ENCODE measurements around the gene TLE5.

The TLE5 gene, protein sequence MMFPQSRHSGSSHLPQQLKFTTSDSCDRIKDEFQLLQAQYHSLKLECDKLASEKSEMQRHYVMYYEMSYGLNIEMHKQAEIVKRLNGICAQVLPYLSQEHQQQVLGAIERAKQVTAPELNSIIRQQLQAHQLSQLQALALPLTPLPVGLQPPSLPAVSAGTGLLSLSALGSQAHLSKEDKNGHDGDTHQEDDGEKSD

GRCh38 chr19:3062165-3063105, at the start of gene TLE5:
Gene TLE5, minus strand, starts transcription at chr19:3062495. Its CDS starts 295 bp downstream, at chr19:3062200.
- DNase-seq, result peak; percentile 49

- DNase-seq, result no peak
Measured at GRCh38 chr19:3111586-3112247, 49.4 kb upstream of the TLE5 start.

DNA sequence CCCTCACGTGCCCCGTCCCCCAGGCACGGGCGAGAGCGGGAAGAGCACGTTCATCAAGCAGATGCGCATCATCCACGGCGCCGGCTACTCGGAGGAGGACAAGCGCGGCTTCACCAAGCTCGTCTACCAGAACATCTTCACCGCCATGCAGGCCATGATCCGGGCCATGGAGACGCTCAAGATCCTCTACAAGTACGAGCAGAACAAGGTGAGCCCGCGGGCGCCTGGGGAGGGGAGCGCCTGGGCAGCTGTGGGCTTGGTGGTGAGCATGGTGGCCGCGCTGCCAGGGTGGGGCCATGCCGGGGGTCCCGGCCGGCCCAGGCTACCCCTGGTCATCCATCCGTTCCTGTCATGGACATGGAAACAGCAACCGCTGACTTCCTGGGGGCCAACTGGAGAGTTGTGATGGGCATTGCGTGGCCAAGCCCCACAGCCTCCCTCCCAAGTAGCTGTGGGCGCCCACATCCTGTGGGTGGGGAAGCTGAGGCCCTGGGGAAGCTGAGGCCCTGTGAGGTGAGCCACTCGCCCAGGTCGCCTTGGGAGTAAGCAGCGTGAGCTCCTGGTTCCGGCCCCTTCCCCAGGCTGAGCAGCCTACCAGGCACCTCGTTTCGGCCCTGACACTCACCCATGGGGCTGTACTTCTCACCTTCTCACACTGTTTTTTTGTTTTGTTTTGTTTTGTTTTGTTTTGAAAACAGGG, 48.0 kb upstream of the TLE5 start:
- no peak for DNase-seq

DNA sequence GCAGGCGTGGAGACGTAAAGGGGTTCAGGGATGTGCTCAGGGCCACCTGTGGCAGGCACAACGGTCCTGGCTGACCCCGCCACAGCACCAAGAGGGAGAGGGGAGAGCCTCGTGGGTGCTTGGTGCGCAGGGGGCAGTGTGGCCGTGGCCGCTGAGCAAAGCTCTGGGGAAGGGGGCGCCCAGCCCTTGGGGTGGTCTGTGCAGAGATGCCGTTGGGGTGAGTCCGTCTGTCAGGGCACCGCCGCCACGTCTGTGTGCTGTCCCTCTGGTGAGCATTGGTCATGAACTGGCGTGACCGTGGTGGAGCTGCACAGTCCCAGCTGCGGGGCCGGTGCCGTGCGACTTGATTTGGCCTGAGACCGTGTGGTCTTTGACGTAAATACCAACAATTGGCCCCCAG, 47.2 kb upstream of the TLE5 start:
- no peak for DNase-seq

GRCh38 chr19:3108775-3109174, 46.5 kb upstream of the TLE5 start:
- DNase-seq, result peak; percentile 36

DNA sequence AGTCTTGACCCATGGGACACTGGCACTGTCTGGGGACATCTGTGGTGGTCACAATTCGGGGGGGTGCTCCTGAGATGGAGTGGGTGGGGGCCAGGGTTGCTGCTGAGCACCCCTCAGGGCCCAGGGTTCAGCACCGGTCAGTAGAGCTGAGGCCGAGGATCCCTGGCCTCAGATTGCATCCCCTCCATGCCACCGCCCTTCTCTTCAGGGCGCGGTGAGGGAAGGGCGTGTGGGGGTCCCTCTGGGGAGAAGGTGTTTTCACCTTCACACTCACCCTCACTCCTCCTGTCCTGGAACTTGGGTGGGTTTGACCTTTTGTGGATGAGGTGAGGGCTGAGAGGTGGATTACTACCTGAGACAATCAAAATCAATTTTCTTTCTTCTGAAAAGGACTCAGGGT, 45.4 kb upstream of the TLE5 start:
- DNase-seq, result no peak

DNA sequence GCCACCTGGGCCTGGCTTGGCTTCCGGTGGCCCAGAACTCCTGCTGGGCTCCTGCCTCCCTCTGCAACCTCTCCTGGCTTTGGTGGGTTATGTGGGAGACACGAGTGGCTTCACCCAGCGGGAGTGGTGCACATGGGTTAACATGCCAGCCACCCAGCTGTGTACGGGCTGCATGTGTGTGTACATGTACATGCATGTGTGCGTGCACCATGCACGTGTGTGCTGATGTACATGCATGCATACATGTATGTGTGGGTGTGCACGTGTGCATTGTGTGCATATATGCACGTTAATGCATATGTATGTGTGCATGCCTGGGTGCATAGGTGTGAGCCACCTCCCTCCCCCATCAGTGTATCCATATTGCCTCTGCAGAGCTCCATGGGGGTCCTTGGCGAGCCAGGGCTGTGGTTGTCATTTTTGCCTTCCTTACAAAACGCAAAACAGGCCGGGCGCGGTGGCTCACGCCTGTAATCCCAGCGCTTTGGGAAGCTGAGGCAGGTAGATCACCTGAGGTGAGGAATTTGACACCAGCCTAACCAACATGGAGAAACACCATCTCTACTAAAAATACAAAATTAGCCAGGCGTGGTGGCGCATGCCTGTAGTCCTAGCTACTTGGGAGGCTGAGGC, 44.3 kb upstream of the TLE5 start:
- no peak for DNase-seq

GRCh38 chr19:3105641-3106508, 43.6 kb upstream of the TLE5 start:
- DNase-seq, result no peak

DNA sequence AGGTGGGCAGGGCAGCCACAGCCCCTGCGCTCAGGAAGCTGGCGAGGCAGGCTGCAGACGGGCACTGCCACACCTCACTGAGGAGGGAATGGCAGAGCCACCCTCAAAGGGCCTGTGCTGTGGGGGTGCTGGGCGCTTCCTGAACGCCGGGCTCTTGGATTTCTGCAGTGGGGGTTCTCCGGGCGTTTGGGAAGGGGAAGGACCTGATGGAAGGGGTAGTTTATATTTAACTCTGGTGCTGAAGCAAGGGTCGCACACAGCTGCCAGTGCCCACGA, 42.4 kb upstream of the TLE5 start:
- DNase-seq, result no peak

DNA sequence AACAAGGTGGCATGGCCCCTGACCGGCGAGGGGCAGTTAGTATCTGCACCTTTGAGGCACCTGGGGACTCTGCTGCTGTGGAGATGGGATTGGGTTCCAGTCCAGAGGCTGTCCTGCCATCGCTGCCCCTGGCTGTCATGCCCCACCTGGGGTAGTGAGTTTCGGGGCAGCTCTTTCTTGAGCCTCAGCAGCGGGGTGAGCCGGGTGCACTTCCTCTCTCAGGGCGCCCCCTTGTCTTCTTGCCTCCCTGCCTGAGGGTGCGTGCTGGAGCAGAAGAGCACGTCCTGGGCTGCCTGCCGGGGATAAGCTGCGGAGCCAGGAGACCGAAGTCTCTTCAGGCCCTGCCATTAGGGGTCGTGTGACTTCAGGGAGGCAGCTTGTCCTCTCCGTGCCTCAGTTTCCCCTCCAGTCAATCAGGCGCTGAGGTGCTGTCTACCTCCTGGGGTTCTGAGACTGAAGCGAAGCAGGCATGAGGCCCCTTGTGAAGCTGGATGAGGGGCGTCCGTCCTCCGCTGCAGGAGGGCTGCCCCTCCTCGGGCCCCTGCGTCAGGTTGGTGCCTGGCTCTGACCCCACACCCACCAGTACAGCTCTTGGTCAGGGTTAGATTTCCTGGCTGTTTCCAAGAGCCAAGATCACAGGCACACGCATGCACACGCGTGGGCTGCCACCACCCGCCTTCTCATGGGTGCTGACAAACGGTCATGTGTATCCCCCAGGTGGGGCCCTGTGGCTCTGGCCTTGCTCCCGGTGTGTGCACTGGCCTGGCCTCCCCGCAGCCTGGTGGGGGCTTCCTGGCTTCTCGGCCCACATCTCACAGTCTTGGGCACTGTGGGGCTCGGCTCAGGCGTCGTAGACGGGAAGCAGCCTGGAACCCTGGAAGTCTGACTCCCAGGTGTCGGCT, 40.2 kb upstream of the TLE5 start:
- DNase-seq, result no peak

DNA sequence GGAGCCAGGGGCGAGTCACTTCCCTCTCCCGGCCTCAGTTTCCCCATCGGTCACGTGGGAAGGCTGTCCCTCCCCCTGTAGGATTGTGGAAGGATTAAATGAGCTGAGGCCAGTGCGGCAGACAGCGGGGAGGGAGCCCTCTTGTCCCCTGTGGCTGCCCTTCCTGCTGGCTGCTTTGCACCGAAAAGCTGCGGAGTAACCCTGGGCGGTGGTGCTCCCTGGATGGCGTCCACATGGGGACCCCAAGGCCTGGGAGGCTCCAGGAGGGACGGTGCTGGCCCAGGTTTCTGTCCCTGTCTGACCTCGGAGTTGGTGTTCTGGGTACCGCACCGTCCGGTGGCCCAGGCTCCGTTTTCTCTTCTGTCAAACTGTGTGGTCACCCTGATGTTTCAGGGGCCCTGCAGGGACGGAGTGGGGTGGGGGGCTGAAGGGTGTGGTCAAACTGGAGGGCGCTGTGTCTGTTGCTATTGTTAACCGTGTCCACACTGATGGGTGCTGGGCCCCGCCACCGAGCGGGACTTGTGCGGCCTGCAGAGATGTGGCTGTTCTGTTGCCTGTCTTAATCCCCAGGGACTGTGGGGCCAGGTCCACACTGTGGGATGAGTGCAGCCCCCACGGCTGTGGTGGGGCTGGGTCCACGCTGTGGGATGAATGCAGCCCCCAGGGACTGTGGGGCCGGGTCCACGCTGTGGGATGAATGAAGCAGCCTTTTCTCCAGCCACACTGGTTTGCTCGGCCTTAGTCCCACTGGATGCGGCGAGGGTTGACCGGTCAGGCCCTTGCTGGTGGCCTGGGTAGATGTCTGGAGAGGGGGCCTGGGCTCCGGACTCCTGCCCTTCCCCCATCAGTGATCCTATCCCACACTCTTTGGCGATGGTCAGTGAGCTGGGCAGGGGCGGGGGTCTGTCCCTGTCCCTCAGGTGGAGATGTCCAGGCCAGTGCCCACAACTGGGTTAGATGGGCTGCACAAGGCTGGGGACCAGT, 38.7 kb upstream of the TLE5 start:
- no peak for DNase-seq

GRCh38 chr19:3100331-3100730, 38.0 kb upstream of the TLE5 start:
- no peak for DNase-seq

DNA sequence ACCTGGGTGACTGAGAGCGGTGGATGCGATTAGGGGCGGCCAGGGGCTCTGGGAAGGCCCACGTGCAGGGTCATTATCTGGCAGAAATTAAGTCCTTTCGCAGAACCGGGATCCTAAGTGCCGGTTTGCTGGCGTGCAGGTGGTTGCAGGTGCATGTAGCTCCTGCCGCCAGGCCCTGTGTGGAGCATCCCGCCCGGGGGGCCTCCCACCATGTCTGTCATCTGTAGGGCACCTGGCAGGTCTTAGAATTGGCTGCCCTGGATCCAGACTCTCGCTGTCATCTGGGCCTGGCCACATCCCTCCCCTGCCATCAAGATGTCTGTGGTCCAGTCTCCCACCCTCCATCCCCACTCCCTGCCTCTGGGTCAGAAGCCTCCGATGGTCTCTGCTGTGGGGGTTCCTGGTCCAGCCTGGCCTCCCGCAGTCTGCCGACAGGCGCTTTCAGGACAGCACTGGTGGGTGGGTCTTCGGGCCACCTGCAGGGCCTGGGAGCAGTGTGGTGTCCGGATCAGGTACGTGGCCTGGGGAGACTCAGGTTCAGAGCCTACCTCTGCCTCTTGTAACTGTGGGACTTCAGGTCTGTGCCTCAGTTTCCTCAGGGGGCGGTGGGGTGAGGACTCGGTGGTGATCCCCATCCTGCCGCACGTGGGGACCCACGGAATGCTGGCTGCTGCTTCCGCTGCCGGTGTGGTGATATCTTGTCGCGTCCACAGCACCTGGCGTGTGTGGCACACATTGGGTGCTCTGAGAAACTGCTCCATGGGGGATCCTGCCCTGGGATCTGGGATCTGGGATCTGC, 37.3 kb upstream of the TLE5 start:
- DNase-seq, result no peak

DNA sequence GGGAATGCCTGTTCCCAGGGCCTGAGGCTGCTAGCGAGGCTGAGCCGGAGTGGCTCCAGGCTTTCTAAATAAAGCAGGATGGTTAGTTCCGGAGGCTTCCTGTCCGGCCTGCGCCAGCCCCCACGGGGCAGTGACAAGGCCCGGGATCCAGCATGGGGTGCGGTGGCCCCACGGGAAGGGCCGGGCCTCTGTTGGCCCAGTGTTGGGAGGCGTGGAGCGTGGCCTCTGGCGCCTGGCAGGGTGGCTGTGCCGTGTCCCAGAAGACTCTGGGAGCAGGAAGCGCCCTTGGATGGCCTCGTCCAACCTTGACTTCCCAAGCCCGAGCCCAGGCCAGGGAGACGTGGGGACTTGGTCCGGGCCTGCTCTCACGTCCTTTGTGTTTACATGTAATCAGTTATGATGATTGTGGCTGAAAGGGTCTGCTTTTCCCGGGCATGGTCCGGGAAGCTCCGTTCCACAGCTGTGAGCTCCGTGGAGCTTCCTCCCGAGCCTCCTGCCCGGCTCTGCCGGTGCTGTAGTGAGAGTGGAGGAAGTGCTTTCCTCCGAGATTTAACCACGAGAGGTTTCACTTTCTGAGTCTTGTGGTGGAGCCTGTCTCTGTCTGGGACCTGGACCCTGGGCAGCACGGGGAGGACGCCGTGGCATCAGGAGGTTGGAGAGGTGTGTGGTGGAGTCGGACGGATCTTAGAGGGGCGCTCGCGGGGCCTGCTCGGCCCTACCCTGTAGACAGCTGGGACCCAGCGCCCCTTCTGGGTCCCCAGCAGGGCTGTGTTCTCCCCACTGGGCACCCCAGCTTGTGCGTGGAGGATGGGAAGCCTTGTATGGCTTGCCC, 36.4 kb upstream of the TLE5 start:
- DNase-seq, result no peak

- DNase-seq, result no peak
Measured at GRCh38 chr19:3098141-3098514, 35.8 kb upstream of the TLE5 start.

GRCh38 chr19:3097442-3097871, 35.2 kb upstream of the TLE5 start:
- no peak for DNase-seq

DNA sequence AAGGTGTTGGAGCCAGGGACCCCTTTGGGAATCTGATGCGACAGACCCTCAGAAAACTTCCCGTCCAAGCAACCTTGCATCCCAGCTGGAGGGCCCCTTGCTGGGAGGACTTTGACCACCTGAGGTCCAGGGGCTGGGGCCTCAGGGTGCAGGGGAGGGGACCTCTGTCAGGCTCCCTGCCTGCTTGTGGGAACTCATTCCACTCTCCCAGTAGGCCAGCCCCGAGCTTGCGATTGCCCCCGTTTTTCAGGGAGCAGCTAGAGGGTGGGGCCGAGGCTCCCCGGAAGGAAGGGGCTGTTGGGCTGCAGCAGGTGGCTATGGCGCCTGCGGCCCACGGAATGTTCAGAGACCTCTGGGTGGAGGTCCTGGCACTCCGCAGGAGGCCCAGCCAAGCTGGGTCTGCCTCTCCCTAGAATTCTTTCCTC, 34.6 kb upstream of the TLE5 start:
- DNase-seq, result no peak
